ENCODE results near the gene EXTL1. TPM values are rescaled to one million over a fixed set of nuclear protein-coding genes. Genes with fewer than 3 reads are reported as not detected.

The EXTL1 gene, protein sequence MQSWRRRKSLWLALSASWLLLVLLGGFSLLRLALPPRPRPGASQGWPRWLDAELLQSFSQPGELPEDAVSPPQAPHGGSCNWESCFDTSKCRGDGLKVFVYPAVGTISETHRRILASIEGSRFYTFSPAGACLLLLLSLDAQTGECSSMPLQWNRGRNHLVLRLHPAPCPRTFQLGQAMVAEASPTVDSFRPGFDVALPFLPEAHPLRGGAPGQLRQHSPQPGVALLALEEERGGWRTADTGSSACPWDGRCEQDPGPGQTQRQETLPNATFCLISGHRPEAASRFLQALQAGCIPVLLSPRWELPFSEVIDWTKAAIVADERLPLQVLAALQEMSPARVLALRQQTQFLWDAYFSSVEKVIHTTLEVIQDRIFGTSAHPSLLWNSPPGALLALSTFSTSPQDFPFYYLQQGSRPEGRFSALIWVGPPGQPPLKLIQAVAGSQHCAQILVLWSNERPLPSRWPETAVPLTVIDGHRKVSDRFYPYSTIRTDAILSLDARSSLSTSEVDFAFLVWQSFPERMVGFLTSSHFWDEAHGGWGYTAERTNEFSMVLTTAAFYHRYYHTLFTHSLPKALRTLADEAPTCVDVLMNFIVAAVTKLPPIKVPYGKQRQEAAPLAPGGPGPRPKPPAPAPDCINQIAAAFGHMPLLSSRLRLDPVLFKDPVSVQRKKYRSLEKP
- under 1 TPM in 2 of 5 experiments, not detected in 3; 0.14 to 0.32 TPM for total RNA-seq
- polyA plus RNA-seq: not detected
- not detected for total RNA-seq

- CTCF ChIA-PET: no interaction called here
- no peaks in the 10 kb centered on the region for H3K9me3 ChIP-seq (ENCODE audit: control insufficient read depth in 2 of 3, low read length in 3 of 3)
- no peaks in the 10 kb centered on the region for H3K36me3 Mint-ChIP-seq
Measured at GRCh38 chr1:26021647-26022403, at the start of gene EXTL1. Gene EXTL1, plus strand, starts transcription at chr1:26021775. Its CDS starts 872 bp downstream, at chr1:26022647.

DNA sequence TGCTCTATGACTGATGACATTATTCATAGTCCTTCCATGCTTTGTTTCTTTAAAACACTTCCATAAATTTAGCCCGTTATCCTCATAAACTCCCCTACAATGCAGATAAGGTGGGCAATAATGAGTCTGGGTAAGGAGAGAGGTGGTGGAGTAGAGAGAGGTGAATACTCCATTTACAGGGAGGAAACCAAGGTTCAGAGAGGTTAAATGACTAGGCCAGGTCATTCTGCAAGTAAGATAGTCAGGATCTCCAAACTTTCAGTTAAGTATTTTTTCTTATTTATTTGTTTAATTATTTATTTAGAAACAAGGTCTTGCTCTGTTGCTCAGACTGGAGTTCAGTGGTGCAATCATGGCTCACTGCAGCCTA, 49.8 kb upstream of the EXTL1 start:
- Mint-ChIP-seq H3K9me3 (peaks cover 0 to 1% (median 0%) of the 10 kb centered on the region in 11 donors), H3K36me3 (peaks cover 35 to 67% (median 50%) of the 10 kb centered on the region in 5 donors), H3K4me1 (peaks cover 33 to 70% (median 50%) of the 10 kb centered on the region in 7 donors), H3K27me3 (no peaks in the 10 kb centered on the region), H3K4me3 (peak overlapping the region; percentile 25 to 80 (median 61)), H3K27ac (peak overlapping the region; percentile 74 to 93 (median 85))
- Histone ChIP-seq H3K36me3 (ENCODE audit: control insufficient read depth in 2 of 3, insufficient read depth in 3 of 3, low read length in 3 of 3) (peaks cover 4 to 73% (median 7%) of the 10 kb centered on the region in 3 experiments), H3K4me3 (ENCODE audit: low read length) (peak overlapping the region; percentile 34), H3K4me1 (ENCODE audit: control insufficient read depth in 2 of 2, insufficient read depth in 2 of 2, low read length in 2 of 2) (peaks cover 0 to 23% of the 10 kb centered on the region in 2 donors), H3K27ac (ENCODE audit: low read depth, low read length) (peak overlapping the region; percentile 61), H3K27me3 (ENCODE audit: control insufficient read depth in 2 of 2, insufficient read depth in 2 of 2, low read length in 2 of 2) (no peaks in the 10 kb centered on the region), H3K9me3 (ENCODE audit: control insufficient read depth in 2 of 3, low read length in 3 of 3) (no peaks in the 10 kb centered on the region)
- CTCF ChIA-PET: interaction anchor here (1.0 to 3.0 kb wide), 5 partner anchors 16 to 76 kb away, joined by 3 to 27 read pairs (median 4); partner anchors contain the start of gene PAFAH2
- no peak for DNase-seq
- POLR2A ChIA-PET: interaction anchor here (0.6 to 9.3 kb wide), 18 partner anchors 7 to 739 kb away, joined by 3 to 173 read pairs (median 4); partner anchors contain the start of genes PAFAH2, PAQR7, STMN1 and SYF2
- intact Hi-C loops (cut with micrococcal nuclease): loop anchor here (1.0 to 5.0 kb wide), 6 partner anchors 19 to 76 kb away; partner anchors contain the start of gene PAFAH2 (in 2 of the 2)
- no peak for ATAC-seq

More at GRCh38 chr1:26021647-26022403, at the start of gene EXTL1:
- Histone ChIP-seq H3K27me3 (ENCODE audit: control insufficient read depth in 2 of 2, insufficient read depth in 2 of 2, low read length in 2 of 2) (no peaks in the 10 kb centered on the region), H3K36me3 (ENCODE audit: control insufficient read depth in 2 of 3, insufficient read depth in 3 of 3, low read length in 3 of 3) (no peaks in the 10 kb centered on the region), H3K4me1 (ENCODE audit: control insufficient read depth in 2 of 2, insufficient read depth in 2 of 2, low read length in 2 of 2) (peaks cover 0 to 1% of the 10 kb centered on the region in 2 donors), H3K27ac (ENCODE audit: low read depth, low read length) (no peak within 1 kb of the TSS), H3K4me3 (ENCODE audit: low read length) (no peak within 1 kb of the TSS)
- H3K27ac Mint-ChIP-seq: peak within 1 kb of the TSS in 1 of 9 donors; percentile 33
- H3K9me3 Mint-ChIP-seq: no peaks in the 10 kb centered on the region
- H3K4me3 Mint-ChIP-seq: no peak within 1 kb of the TSS
- intact Hi-C loops (cut with micrococcal nuclease): no loop called here
- POLR2A ChIA-PET: no interaction called here
- DNase-seq (no peak), ATAC-seq (no peak)
- peaks cover 0 to 6% (median 0%) of the 10 kb centered on the region in 5 donors for H3K27me3 Mint-ChIP-seq
- H3K4me1 Mint-ChIP-seq: peaks cover 6 to 15% (median 10%) of the 10 kb centered on the region in 7 donors

- intact Hi-C loops (cut with micrococcal nuclease): loop anchor here in 1 of 2 donors (5.0 kb wide), 1 partner anchor 36 kb away; no protein-coding TSS in a partner anchor
- ATAC-seq: no peak
- Mint-ChIP-seq H3K4me1 (peaks cover 31 to 70% (median 44%) of the 10 kb centered on the region in 7 donors), H3K27me3 (no peaks in the 10 kb centered on the region), H3K36me3 (peaks cover 29 to 63% (median 47%) of the 10 kb centered on the region in 5 donors), H3K27ac (peak overlapping the region in 8 of 9 donors; percentile 59 to 89 (median 78)), H3K4me3 (no peak overlapping the region), H3K9me3 (no peaks in the 10 kb centered on the region)
- POLR2A ChIA-PET: no interaction called here
- H3K36me3 ChIP-seq (ENCODE audit: control insufficient read depth in 2 of 3, insufficient read depth in 3 of 3, low read length in 3 of 3): peaks cover 7 to 70% (median 17%) of the 10 kb centered on the region in 3 experiments
- no peak overlapping the region for H3K27ac ChIP-seq (ENCODE audit: low read depth, low read length)
- no peak for DNase-seq
- CTCF ChIA-PET: no interaction called here
- no peaks in the 10 kb centered on the region for H3K27me3 ChIP-seq (ENCODE audit: control insufficient read depth in 2 of 2, insufficient read depth in 2 of 2, low read length in 2 of 2)
- H3K4me1 ChIP-seq (ENCODE audit: control insufficient read depth in 2 of 2, insufficient read depth in 2 of 2, low read length in 2 of 2): peaks cover 0 to 23% of the 10 kb centered on the region in 2 donors
- H3K4me3 ChIP-seq (ENCODE audit: low read length): no peak overlapping the region
- H3K9me3 ChIP-seq (ENCODE audit: control insufficient read depth in 2 of 3, low read length in 3 of 3): no peaks in the 10 kb centered on the region
Measured at GRCh38 chr1:25973610-25974321, 47.8 kb upstream of the EXTL1 start.

- Histone ChIP-seq H3K4me3 (ENCODE audit: low read length) (no peak overlapping the region), H3K9me3 (ENCODE audit: control insufficient read depth in 2 of 3, low read length in 3 of 3) (no peaks in the 10 kb centered on the region), H3K27me3 (ENCODE audit: control insufficient read depth in 2 of 2, insufficient read depth in 2 of 2, low read length in 2 of 2) (no peaks in the 10 kb centered on the region), H3K4me1 (ENCODE audit: control insufficient read depth in 2 of 2, insufficient read depth in 2 of 2, low read length in 2 of 2) (peaks cover 0 to 3% of the 10 kb centered on the region in 2 donors), H3K27ac (ENCODE audit: low read depth, low read length) (no peak overlapping the region), H3K36me3 (ENCODE audit: control insufficient read depth in 2 of 3, insufficient read depth in 3 of 3, low read length in 3 of 3) (peaks cover 11 to 87% (median 24%) of the 10 kb centered on the region in 3 experiments)
- intact Hi-C loops (cut with micrococcal nuclease): no loop called here
- ChIA-PET POLR2A (interaction anchor here (0.6 to 2.6 kb wide), 3 partner anchors 11 to 531 kb away, joined by 3 to 7 read pairs (median 3); no protein-coding TSS in a partner anchor), CTCF (no interaction called here)
- DNase-seq (no peak), ATAC-seq (no peak)
- H3K9me3 Mint-ChIP-seq: no peaks in the 10 kb centered on the region
- peaks cover 5 to 32% (median 15%) of the 10 kb centered on the region in 7 donors for H3K4me1 Mint-ChIP-seq
- H3K4me3 Mint-ChIP-seq: no peak overlapping the region
- no peaks in the 10 kb centered on the region for H3K27me3 Mint-ChIP-seq
- peak overlapping the region in 3 of 9 donors; percentile 47 to 76 (median 59) for H3K27ac Mint-ChIP-seq
- peaks cover 32 to 61% (median 50%) of the 10 kb centered on the region in 5 donors for H3K36me3 Mint-ChIP-seq
Measured at GRCh38 chr1:25977801-25978200, 43.8 kb upstream of the EXTL1 start.

GRCh38 chr1:25978403-25978802, 43.2 kb upstream of the EXTL1 start:
- Histone ChIP-seq H3K27ac (ENCODE audit: low read depth, low read length) (no peak overlapping the region), H3K4me1 (ENCODE audit: control insufficient read depth in 2 of 2, insufficient read depth in 2 of 2, low read length in 2 of 2) (peaks cover 0 to 3% of the 10 kb centered on the region in 2 donors), H3K4me3 (ENCODE audit: low read length) (no peak overlapping the region), H3K9me3 (ENCODE audit: control insufficient read depth in 2 of 3, low read length in 3 of 3) (no peaks in the 10 kb centered on the region), H3K27me3 (ENCODE audit: control insufficient read depth in 2 of 2, insufficient read depth in 2 of 2, low read length in 2 of 2) (no peaks in the 10 kb centered on the region), H3K36me3 (ENCODE audit: control insufficient read depth in 2 of 3, insufficient read depth in 3 of 3, low read length in 3 of 3) (peaks cover 11 to 87% (median 24%) of the 10 kb centered on the region in 3 experiments)
- Mint-ChIP-seq H3K9me3 (no peaks in the 10 kb centered on the region), H3K27me3 (no peaks in the 10 kb centered on the region), H3K4me3 (no peak overlapping the region), H3K27ac (peak overlapping the region in 5 of 9 donors; percentile 5 to 79 (median 59)), H3K36me3 (peaks cover 31 to 59% (median 51%) of the 10 kb centered on the region in 5 donors), H3K4me1 (peaks cover 3 to 28% (median 12%) of the 10 kb centered on the region in 7 donors)
- intact Hi-C loops (cut with micrococcal nuclease): no loop called here
- POLR2A ChIA-PET: interaction anchor here (0.6 to 3.5 kb wide), 3 partner anchors 7 to 11 kb away, joined by 4 to 20 read pairs (median 7); no protein-coding TSS in a partner anchor
- ATAC-seq (no peak), DNase-seq (no peak)
- CTCF ChIA-PET: interaction anchor here (2.3 kb wide), 1 partner anchor 82 kb away, joined by 16 read pairs; no protein-coding TSS in a partner anchor

Measured in naive thymus-derived CD4-positive, alpha-beta T cell (primary cell).